Effector memory CD4-positive, alpha-beta T cell (primary cell): ENCODE results near the gene PPL.

ENCODE experiments used
- DNase-seq, 3 donors: peaks; one replicate each; pipeline ENCODE4 v3.0.0-alpha.2; 2020
- H3K27ac ChIP-seq: 2 replicates; pipeline ENCODE4 v1.7.0; 2013; ENCODE audit warnings: mild to moderate bottlenecking, low read length, moderate library complexity; ENCODE audit not compliant: insufficient read depth, poor library complexity, severe bottlenecking
- H3K27me3 ChIP-seq: replicated peaks from 2 replicates; pipeline ENCODE4 v1.7.0; 2013; ENCODE audit warnings: mild to moderate bottlenecking, low read length; ENCODE audit not compliant: insufficient read depth, control insufficient read depth, poor library complexity, severe bottlenecking
- H3K36me3 ChIP-seq: 2 replicates; pipeline ENCODE4 v1.7.0; 2013; ENCODE audit warnings: mild to moderate bottlenecking, low read length, moderate library complexity; ENCODE audit not compliant: control insufficient read depth, insufficient read depth
- H3K4me1 ChIP-seq: 2 replicates; pipeline ENCODE4 v1.7.0; 2013; ENCODE audit warnings: low read length, mild to moderate bottlenecking; ENCODE audit not compliant: control insufficient read depth, insufficient read depth, poor library complexity, severe bottlenecking
- H3K4me3 ChIP-seq: 2 replicates; pipeline ENCODE4 v1.7.0; 2013; ENCODE audit warnings: low read length, low read depth, mild to moderate bottlenecking; ENCODE audit not compliant: insufficient read depth, poor library complexity, severe bottlenecking
- H3K9me3 ChIP-seq: 2 replicates; pipeline ENCODE4 v1.7.0; 2013; ENCODE audit warnings: mild to moderate bottlenecking, low read length, moderate library complexity; ENCODE audit not compliant: control insufficient read depth

PPL gene

DNA sequence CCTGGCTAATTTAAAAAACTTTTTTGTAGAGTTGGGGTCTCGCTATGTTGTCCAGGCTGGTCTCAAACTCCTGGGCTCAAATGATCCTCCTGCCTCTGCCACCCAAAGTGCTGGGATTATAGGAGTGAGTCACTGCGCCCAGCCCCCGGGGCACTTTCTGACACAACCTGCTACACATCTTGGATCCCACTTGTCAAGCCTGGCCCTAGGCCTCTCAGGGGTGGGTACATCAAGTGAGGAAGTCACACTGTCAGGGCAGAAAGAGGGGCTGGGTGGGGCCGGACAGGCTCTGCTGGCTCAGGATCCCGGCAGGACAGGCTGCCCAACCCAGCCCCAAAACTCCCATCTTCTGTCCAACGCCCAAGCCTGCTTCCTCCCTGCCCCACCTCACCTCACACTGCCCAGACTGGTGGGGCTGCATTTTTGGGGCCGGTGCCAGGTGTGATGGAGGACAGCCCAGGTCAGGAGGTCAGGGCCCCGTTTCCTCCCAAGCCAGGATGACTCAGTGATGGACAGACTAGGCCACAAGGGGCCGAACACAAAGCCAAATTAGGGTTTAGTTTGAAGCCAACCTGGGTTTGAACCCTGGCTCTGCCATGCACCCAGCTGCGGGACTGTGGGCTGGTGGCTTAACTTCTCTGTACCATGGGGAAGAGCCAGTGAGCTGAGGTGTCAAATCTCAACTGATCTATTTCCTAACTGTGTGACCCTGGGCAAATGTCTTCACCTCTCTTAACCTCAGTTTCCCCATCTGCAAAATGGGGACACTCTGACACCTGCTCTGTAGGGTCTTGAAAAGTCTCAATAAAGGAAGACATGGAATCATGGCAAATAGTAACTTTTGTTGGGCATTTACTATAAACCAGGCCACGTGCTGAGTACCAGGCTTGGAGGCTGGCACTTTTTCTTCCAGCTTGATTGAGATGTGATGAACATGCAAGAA lies 8.9 kb upstream of the PPL start:
- Histone ChIP-seq H3K36me3 (no peaks in the 10 kb centered on the region), H3K27ac (no peak overlapping the region), H3K4me1 (no peaks in the 10 kb centered on the region), H3K27me3 (no peaks in the 10 kb centered on the region), H3K9me3 (no peaks in the 10 kb centered on the region), H3K4me3 (no peak overlapping the region)
- DNase-seq = no peak

DNA sequence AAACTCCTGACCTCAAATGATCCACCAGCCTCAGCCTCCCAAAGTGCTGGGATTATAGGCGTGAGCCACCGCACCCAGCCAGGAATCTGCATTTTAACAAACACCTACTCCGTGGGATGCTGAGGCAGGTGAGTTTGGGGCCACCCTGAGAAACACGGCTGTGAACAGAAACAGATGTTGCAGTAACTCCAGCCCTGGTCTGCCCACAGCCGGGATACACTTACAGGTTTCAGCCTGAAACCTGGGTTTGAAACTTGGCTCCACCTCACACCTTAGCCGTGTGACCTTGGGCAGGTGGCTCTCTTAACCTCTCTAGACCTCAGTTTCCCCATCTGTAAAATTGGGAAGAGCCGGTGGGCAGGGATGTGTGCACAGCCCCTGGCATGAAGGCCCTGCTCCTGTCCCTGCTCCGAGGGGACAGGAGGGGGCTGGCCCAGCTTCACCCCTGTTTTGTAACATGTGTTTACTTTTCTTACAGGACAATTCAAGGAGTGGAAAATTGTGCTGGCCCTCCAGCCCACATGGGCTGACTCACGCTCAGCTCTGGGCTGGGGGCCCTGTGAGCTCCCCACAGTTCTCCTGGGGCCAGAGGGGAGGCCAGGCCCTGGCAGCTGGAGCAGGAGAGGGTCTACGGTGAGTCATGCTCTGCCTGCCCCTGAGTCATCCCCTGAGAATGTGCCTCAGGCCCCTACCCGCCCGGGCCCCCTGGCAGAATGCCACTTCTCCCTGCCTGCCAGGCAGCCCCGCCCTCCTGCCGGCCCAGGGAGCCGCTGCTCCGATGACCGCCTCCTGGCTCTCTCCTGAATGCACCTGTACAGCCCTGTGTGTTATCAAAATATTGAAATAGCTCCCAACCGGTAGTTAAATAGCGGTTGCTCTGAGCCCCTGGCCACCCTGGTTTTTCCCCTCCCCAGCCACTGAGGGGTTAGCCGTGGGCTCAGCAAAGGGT lies 7.7 kb upstream of the PPL start:
- Histone ChIP-seq H3K4me1 (no peaks in the 10 kb centered on the region), H3K27ac (no peak overlapping the region), H3K4me3 (no peak overlapping the region), H3K9me3 (no peaks in the 10 kb centered on the region), H3K36me3 (no peaks in the 10 kb centered on the region), H3K27me3 (no peaks in the 10 kb centered on the region)
- no peak for DNase-seq

DNA sequence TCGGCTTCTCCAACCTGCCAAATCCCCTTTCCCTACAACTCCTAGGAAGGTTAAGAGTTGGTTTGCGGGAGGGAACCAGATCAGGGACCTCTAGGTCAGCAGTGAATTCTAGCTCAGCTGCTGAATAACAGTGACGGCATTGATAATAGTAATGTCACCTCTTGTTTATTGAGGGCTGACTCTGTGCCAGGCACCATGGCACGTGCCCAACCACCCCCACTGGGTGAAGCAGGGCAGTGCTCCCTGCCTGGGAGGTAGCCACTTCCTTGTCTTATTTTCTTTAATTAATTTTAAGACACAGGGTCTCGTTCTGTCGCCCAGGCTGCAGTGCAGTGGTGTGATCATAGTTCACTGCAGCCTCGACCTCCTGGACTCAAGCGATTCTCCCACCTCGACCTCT lies 5.5 kb upstream of the PPL start:
- Histone ChIP-seq H3K27me3 (no peaks in the 10 kb centered on the region), H3K27ac (no peak overlapping the region), H3K36me3 (no peaks in the 10 kb centered on the region), H3K9me3 (no peaks in the 10 kb centered on the region), H3K4me3 (no peak overlapping the region), H3K4me1 (no peaks in the 10 kb centered on the region)
- DNase-seq = no peak

DNA sequence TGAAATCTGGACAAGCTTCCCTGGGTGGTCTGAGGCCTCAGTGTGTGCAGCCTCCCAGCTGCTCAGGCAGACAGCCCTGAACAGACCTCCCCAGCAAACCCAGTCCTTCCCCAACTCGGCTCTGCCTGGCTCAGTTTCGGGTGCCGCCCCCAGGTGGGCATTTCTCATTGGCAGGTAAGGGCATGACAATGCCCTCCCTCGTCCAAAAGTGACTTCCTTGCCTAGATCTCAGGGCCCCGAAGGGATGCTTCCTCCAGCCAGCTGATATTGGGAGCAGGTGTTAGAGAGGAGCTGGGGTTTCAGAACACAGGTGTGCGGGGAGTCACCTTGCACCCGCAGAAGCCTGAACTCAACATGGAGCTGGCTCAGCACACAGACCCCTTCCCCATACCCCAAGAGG lies 3.8 kb upstream of the PPL start:
- H3K27me3 ChIP-seq = no peaks in the 10 kb centered on the region
- no peaks in the 10 kb centered on the region for H3K36me3 ChIP-seq
- H3K27ac ChIP-seq = no peak overlapping the region
- DNase-seq = no peak
- H3K4me3 ChIP-seq = no peak overlapping the region
- H3K4me1 ChIP-seq = peaks cover 7% of the 10 kb centered on the region
- H3K9me3 ChIP-seq = no peaks in the 10 kb centered on the region

DNA sequence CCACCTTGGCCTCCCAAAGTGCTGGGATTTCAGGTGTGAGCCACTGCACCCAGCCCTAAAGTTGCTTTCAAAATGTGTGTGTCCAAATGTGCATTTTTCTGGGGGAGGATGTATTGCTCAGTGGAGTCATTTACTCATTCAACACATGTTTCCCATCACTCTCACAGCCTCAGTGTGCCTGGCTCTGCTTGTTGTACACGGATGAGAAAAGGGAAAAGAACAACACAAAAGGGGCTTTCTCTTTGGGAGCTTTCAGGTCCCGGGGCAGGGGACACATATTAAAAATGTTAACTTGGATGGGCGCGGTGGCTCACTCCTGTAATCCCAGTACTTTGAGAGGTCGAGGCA lies 1.7 kb upstream of the PPL start:
- no peaks in the 10 kb centered on the region for H3K27me3 ChIP-seq
- H3K27ac ChIP-seq = no peak overlapping the region
- no peaks in the 10 kb centered on the region for H3K9me3 ChIP-seq
- DNase-seq = no peak
- no peaks in the 10 kb centered on the region for H3K36me3 ChIP-seq
- H3K4me1 ChIP-seq = peaks cover 7% of the 10 kb centered on the region
- H3K4me3 ChIP-seq = no peak overlapping the region

DNA sequence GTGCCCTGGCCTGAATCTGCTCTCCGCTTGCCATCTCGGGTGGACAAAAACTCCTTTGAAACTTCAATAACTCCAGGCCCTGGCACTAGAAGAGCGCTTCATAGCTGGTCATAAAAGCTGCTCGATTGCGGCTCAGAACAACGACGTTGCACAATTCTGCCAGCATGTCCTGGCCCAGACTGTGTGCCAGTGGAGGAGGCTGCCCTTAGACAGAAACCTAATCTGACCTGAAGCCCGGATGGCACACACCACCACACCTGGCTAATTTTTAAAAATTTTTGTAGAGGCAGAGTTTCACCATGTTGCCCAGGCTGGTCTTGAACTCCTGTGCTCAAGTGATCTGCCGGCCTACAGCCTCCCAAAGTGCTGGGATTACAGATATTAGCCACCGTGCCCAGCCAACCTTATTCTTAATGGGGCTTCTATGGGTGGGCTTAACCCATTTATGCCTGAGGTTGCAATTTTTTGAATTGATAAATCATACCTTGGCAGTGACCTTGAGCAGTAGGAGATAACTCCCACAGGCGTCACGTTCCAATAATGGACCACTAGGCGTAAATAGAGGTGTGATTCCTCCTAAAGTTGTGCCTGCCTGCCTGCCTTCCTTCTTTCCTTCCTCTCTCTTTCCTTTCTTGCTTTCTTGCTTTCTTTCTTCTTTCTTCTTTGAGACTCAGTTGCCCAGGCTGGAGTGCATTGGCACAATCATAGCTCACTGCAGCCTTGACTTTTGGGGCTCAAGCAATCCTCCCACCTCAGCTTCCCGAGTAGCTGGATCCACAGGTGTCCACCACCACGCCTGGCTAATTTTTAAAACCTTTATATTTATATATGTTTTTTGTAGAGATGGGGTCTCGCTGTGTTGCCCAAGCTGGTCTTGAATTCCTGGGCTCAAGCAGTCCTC lies 1.1 kb upstream of the PPL start:
- Histone ChIP-seq H3K27me3 (no peaks in the 10 kb centered on the region), H3K36me3 (no peaks in the 10 kb centered on the region)

DNA sequence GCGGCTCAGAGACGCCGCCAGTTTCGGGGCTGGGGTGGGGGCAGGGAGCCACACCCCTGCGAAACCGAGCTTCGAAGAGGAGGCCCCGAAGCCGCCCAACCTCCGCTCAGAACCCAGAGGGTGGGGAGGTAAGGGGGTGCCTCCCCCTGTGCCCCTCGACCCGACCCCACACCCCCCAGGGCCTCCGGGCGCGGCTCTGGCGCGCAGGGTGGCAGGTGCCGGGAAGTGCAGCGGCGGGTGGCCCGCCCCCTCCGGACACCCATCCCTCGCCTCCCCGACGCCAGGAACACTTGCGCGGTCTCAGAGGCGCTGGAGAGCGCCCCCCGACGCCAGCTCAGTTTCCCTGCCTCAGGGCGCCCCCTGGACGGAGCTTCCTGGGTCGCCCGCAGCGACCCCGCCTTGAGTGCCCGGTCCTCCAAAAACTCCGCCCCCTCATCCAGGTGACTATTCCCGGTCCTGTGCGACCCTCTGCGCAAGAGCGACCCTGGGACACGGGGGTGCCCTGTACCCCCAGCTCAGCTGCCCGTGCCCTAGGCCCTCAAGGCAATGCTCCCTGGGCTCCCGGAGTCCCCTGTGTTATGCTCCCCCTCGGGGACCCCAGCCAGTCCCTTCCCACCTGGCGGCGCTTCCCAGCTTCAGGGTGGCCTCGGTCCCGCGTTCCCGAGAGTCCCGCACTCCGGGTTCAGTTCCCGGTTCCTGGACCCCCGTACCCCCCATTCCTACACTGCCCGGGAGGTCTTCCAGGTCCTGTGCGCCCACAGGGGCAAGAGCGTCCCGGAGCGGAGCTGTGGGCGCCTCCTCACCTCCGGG lies 562 bp downstream of the PPL start:
- Histone ChIP-seq H3K27me3 (no peaks in the 10 kb centered on the region), H3K4me3 (peak overlapping the region; percentile 26)

More for the DNA sequence above, 1.1 kb upstream of the PPL start:
- DNase-seq = no peak
- Histone ChIP-seq H3K4me3 (no peak overlapping the region), H3K9me3 (no peaks in the 10 kb centered on the region), H3K27ac (no peak overlapping the region), H3K4me1 (peaks cover 7% of the 10 kb centered on the region)

DNA sequence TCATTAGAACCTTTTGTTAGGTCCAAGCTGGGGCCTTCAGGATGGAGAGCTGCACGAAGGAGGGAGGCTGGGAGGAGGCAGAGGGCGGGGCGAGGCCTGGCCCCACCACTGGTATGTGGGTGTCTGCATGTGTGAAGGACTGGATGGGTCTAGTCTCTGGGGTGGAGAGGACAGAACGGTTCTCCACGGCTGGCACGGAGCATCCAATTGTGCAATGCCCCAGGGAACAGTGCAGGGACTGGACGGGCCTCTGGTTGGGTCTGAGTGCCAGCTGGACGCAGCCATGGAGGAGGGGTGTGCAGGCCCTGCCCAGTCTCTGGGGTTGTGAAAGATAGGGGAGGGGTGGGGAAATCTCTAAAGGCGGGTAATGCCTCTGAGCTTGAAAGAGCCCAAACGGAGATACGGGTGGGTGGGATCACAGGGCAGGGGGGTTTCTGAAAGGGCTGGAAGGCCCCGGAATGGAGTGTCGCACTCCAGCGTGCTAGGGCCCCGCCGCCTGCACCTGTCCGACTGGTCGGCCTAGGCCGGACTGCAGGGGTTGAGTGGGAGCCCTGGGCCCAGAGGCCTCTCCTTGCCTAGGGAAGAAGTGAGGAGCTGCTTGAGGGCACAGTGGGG lies 1.6 kb downstream of the PPL start:
- H3K27me3 ChIP-seq = no peaks in the 10 kb centered on the region
- no peaks in the 10 kb centered on the region for H3K9me3 ChIP-seq
- no peak for DNase-seq
- H3K36me3 ChIP-seq = no peaks in the 10 kb centered on the region
- no peak overlapping the region for H3K4me3 ChIP-seq
- no peak overlapping the region for H3K27ac ChIP-seq
- H3K4me1 ChIP-seq = peaks cover 7% of the 10 kb centered on the region

More for the DNA sequence above, 562 bp downstream of the PPL start:
- Histone ChIP-seq H3K9me3 (no peaks in the 10 kb centered on the region), H3K27ac (no peak overlapping the region), H3K4me1 (peaks cover 7% of the 10 kb centered on the region), H3K36me3 (no peaks in the 10 kb centered on the region)
- DNase-seq = no peak
